ENCODE measurements around the gene PTPRA.

PTPRA gene

GRCh38 chr20:3080939-3081388 lies 207.7 kb downstream of the PTPRA start:
- no peak for DNase-seq

GRCh38 chr20:3081641-3082040 lies 208.4 kb downstream of the PTPRA start:
- no peak for DNase-seq

DNA sequence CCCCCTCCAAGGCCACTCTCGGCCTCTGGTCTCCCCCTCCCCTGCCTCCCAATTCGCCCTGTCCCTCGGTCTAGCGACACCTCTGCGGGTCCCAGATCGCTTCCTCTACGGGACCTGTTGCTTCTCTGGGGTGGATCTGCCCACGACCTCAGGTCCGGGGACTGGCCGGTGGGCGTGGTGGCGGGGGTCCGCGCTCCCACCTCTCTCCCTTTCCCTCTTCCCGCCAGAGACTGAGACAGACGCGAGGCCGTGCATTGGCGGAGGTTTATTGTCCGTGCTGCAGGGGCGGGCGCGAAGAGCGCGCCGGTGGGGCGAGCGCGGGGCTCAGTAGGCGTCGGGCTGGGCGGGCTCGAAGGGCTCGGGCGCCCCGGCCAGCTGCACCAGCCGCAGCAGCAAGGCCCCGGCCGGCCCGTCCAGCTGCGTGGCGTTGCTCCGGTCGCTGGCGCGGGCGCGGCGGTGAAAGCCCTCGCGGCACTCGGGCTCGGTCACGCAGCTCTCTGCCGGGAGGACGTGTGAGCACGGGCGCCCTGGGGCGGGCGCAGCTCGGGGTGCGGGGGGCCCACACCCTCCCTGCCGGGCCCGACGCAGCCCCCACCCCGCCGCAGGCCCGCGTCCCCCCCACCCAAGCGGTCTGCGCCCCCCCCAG lies 209.1 kb downstream of the PTPRA start:
- no peak for DNase-seq

DNA sequence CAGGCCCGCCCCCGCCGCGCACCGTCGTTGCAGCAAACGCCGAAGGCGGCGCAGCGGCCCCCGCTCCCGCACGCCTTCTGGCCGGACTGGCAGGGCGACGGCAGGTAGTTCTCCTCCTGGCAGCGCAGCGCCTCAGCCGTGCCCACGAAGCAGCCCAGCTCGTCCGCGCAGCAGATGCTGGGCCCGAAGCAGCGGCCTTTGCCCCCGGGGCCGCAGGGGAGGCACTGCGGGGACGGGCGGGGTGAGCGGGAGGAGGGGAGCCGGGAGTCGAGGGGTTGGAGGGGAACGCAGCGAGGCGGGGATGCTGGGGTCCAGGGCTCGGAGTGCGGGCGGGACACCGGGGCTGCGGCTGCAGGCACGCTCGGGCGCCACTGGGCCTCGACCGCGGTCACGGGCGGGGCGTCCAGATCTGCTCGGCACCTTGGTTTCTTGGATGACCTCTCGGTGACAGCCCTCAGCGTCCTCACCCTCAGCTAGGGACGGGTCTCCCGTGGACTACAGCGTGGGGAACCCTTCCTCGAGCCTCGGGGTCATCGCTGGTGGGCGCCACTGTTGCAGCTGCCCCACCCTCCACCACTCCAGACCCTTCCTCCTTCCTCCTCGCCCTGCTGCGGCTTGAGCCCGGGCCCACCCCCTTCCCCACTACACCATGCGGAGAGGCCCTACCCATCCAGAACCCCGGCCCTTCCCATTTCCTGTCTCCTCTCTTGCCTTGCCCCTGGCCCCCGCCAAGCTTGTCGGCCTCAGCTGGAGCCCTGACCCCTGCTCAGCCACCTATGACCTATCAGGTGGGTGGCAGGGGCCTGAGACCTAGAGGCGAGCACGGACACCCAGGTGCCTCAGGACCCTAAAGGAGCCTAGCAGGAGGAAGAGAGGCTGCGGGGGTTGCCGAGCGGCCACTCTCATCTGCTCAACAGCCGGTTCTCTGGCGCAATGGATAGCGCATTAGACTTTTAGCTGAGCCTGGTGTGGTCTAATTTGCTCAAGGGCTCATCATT lies 210.0 kb downstream of the PTPRA start:
- no peak for DNase-seq

DNA sequence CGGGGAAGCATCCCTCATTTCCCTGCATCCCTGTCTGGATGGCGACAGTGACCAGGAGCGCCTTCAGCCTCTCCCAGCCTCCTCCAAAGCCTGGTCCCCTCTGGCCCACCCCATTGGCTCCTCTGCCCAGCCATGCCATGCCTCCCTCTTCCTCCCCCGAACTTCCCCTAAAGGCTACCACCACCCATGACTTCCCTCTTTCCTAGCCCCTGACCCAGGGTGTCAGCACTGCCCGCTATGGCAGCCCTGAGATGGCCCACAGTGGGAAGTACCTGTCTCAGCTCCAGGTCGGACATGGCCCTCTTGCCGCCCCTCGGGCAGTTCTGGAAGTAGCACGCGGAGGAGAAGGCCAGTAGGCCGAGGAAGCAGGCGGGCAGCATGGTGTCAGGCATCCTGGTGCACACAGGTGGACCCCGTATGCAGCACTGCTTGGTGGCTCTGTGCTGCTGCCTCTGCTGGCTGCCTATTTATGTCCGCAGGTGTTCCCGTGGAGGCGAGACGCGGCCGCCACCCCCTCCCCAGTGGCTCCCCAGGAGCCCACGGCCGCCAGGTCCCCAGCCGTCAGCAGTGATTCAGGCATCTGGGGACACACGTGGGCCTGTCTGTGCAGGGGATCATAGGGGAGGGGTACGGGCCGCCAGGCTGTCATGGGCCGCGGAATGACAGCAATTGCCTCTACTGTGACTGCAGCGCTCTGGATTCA lies 211.2 kb downstream of the PTPRA start, which contains the start of gene AVP:
TSS of gene AVP (minus strand) at position 442 of the 703 bp plus-strand sequence. CDS start at position 392, 50 bp downstream.
- no peak for DNase-seq

DNA sequence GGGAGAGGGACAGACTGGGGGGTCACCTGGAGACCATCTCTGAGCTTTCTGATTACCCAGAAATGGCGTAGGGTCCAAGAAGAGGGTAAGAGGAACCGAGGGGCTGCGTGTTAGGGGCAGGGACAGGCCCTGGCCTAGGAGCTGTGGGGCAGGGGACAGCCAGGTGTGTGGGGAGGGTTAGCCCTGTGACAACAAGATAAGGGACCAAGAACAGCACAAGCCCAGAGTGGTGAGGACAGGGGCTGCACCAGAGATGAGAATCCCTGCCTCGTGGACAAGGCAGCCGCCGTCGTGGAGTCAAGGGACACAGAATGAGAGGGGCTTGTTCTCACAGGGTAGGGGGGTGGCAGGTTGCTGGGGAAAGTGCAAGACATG lies 211.7 kb downstream of the PTPRA start:
- DNase-seq: no peak

DNA sequence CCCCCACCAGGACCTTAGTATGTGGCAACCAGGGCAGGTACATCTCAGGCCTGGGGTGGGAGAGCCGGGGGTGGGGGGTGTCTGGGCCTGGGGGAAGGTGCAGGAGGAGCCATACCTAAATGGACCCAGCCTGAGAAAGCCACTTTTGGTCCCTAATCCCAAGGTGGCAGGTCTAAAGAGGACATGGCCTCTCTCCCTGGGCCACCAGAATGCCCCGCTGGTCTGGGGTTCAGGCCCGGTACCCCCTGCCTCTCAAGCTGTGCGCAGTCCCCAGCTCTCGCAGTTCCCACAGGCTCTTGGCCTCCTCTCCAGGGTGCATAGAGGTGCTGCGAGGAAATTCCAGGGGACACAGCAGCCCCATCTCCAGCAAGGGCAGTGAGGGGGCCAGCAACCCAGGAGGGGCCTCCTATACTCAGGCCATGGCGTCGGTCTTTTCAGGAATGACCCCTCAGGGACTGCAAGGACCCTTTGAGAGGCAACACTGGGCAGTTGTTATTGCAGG lies 212.3 kb downstream of the PTPRA start:
- no peak for DNase-seq

DNA sequence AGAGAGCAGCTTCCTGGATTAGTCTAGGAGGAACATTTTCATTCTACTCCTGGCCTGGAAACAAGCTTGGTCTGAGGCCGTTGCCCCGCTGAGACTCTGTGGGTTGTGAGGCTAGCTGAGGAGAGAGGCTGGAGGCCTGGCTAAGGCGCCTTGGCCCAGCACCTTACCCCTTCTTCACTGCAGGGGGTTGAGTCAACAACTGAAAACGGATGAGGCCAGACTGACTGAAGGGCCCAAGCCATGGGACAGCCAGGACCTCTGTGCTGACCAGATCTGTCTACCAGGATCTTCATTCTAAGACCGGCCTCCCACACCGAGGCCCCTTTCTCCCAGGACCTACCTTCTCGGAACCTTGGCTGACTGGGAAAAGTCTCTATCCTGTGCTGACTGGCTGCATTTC lies 214.8 kb downstream of the PTPRA start:
- no peak for DNase-seq

Measured in fibroblast of skin of back (primary cell).